ENCODE results near the gene BMP15. TPM values are rescaled to one million over a fixed set of nuclear protein-coding genes. Genes with fewer than 3 reads are reported as not detected.
A peak's percentile ranks its signal among the peaks of the same experiment; 100 is the strongest.

The BMP15 gene
- polyA plus RNA-seq, 1 experiment: not detected

DNA sequence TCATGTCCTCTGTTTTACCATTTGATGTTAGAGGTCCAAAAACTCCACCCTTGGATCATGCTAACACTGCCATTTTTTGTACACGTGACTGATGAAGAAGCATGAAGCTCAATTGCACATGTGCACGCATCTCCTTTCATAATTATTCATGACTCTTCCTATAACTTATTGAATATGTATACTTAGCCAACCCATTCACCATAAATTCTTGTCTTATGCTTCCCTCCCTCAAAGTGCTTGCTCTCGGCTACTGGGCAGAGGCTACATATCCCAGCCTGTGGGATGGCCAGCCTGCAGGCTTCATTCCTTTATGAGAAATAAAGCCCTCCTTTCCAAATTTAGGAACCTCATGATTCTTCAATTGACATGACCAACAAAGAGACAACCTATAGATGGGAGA, 17.5 kb upstream of the BMP15 start:
- TF ChIP-seq, protein P1, sequence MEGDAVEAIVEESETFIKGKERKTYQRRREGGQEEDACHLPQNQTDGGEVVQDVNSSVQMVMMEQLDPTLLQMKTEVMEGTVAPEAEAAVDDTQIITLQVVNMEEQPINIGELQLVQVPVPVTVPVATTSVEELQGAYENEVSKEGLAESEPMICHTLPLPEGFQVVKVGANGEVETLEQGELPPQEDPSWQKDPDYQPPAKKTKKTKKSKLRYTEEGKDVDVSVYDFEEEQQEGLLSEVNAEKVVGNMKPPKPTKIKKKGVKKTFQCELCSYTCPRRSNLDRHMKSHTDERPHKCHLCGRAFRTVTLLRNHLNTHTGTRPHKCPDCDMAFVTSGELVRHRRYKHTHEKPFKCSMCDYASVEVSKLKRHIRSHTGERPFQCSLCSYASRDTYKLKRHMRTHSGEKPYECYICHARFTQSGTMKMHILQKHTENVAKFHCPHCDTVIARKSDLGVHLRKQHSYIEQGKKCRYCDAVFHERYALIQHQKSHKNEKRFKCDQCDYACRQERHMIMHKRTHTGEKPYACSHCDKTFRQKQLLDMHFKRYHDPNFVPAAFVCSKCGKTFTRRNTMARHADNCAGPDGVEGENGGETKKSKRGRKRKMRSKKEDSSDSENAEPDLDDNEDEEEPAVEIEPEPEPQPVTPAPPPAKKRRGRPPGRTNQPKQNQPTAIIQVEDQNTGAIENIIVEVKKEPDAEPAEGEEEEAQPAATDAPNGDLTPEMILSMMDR (IDR thresholded peaks at IDR 0.05; ENCODE audit: low read depth, low read length): no peak
- Histone ChIP-seq H3K4me3 (ENCODE audit: low read depth, low read length) (no peak overlapping the region), H3K27ac (ENCODE audit: low read depth, low read length) (no peak overlapping the region), H3K27me3 (ENCODE audit: control insufficient read depth, insufficient read depth, low read length) (no peaks in the 10 kb centered on the region), H3K9me3 (ENCODE audit: control insufficient read depth, insufficient read depth, low read length) (no peaks in the 10 kb centered on the region)
- DNase-seq (ENCODE audit: low read depth, low spot score): no peak
- POLR2A ChIA-PET: no interaction called here
- CTCF ChIA-PET: interaction anchor here (0.8 kb wide), 1 partner anchor 202 kb away, joined by 3 read pairs; no protein-coding TSS in a partner anchor

DNA sequence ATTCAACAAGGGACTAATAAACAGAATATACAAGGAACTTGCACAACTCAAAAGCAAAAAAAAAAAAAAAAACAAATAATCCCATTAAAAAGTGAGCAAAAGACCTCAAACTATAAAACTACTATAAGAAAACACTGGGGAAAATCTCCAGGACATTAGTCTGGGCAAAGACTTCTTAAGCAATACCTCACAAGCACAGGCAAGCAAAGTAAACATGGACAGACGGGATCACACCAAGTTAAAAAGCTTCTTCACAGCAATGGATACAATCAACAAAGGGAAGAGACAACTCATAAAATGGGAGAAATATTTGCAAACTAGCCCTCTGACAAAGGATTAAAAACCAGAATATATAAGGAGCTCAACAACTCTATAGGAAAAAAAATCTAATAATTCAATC, 17.1 kb upstream of the BMP15 start:
- TF ChIP-seq, protein P1 (IDR thresholded peaks at IDR 0.05; ENCODE audit: low read depth, low read length): no peak
- Histone ChIP-seq H3K27ac (ENCODE audit: low read depth, low read length) (no peak overlapping the region), H3K27me3 (ENCODE audit: control insufficient read depth, insufficient read depth, low read length) (no peaks in the 10 kb centered on the region), H3K9me3 (ENCODE audit: control insufficient read depth, insufficient read depth, low read length) (no peaks in the 10 kb centered on the region), H3K4me3 (ENCODE audit: low read depth, low read length) (no peak overlapping the region)
- ChIA-PET POLR2A (no interaction called here), CTCF (interaction anchor here (0.8 kb wide), 1 partner anchor 202 kb away, joined by 3 read pairs; no protein-coding TSS in a partner anchor)
- no peak for DNase-seq (ENCODE audit: low read depth, low spot score)

DNA sequence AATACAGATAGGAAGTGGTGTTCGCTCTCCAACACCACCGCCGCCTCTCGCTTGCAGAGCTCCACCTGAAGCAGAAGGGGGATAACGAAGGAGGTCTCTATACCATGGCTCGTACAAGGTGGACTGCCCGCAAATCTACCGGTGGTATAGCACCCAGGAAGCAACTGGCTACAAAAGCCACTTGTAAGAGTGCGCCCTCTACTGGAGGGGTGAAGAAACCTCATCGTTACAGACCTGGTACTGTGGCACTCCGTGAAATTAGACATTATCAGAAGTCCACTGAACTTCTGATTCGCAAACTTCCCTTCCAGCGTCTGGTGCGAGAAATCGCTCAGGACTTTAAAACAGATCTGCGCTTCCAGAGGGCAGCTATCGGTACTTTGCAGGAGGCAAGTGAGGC, 5.2 kb upstream of the BMP15 start:
- POLR2A ChIA-PET: no interaction called here
- DNase-seq (ENCODE audit: low read depth, low spot score): no peak
- Histone ChIP-seq H3K9me3 (ENCODE audit: control insufficient read depth, insufficient read depth, low read length) (no peaks in the 10 kb centered on the region), H3K27ac (ENCODE audit: low read depth, low read length) (no peak overlapping the region), H3K4me3 (ENCODE audit: low read depth, low read length) (no peak overlapping the region), H3K27me3 (ENCODE audit: control insufficient read depth, insufficient read depth, low read length) (peaks cover 2% of the 10 kb centered on the region)
- TF ChIP-seq, protein P1 (IDR thresholded peaks at IDR 0.05; ENCODE audit: low read depth, low read length): peak; percentile 17; the same call in 1 of the 2 replicates
- CTCF ChIA-PET: interaction anchor here (0.7 to 3.5 kb wide), 2 partner anchors 25 to 158 kb away, joined by 3 to 41 read pairs; no protein-coding TSS in a partner anchor

DNA sequence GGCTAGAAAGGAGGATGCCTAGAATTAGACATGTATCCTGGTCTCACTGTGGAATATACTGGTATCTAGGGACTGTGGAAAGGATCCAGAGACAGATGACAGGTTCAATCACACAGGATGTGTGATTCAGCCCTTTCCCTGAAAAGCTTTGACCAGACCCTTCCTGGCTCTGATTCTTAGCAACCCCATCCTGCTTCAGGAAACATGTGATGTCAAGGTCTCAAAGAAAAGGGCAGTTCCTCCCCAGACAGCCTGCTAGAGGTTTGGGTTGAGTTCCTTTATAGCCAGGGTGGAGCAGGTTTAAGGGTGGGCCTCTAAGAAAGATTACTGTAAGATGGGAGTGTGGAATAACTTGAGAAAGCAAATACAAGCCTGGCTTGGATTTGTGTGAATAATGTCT, 3.0 kb downstream of the BMP15 start:
- Histone ChIP-seq H3K27ac (ENCODE audit: low read depth, low read length) (no peak overlapping the region), H3K27me3 (ENCODE audit: control insufficient read depth, insufficient read depth, low read length) (no peaks in the 10 kb centered on the region), H3K9me3 (ENCODE audit: control insufficient read depth, insufficient read depth, low read length) (no peaks in the 10 kb centered on the region), H3K4me3 (ENCODE audit: low read depth, low read length) (no peak overlapping the region)
- TF ChIP-seq, protein P1 (IDR thresholded peaks at IDR 0.05; ENCODE audit: low read depth, low read length): no peak
- no peak for DNase-seq (ENCODE audit: low read depth, low spot score)
- CTCF ChIA-PET: no interaction called here
- POLR2A ChIA-PET: no interaction called here

DNA sequence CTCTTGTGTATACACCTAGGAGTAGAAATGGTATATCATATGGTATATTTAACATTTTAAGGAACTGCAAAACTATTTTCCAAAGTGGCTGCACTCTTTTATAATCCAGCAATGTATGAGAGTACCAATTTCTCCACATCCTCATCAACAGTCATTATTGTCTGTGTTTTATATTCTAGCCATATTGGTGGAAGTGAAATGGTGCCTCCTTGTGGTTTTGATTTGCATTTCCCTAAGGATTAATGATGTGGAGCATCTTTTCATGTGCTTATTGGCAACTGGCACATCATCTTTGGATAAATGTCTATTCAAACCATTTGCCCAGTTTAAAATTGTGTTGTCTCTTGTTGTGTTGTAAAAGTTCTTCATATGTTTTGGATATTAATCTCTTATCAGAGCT, 9.6 kb downstream of the BMP15 start:
- DNase-seq (ENCODE audit: low read depth, low spot score): no peak
- ChIA-PET POLR2A (no interaction called here), CTCF (interaction anchor here (0.9 to 5.5 kb wide), 4 partner anchors 11 to 229 kb away, joined by 3 to 34 read pairs (median 4); no protein-coding TSS in a partner anchor)
- Histone ChIP-seq H3K9me3 (ENCODE audit: control insufficient read depth, insufficient read depth, low read length) (no peaks in the 10 kb centered on the region), H3K4me3 (ENCODE audit: low read depth, low read length) (no peak overlapping the region), H3K27me3 (ENCODE audit: control insufficient read depth, insufficient read depth, low read length) (no peaks in the 10 kb centered on the region), H3K27ac (ENCODE audit: low read depth, low read length) (no peak overlapping the region)
- TF ChIP-seq, protein P1 (IDR thresholded peaks at IDR 0.05; ENCODE audit: low read depth, low read length): peak; percentile 51

Data from AG04450 (cell line).